A549 (cell line): ENCODE measurements around the gene HS6ST1.

Experiments
- BHLHE40 ChIP-seq: IDR thresholded peaks from 2 replicates; pipeline ENCODE4 v1.6.1; 2012; ENCODE audit warnings: low read depth, low read length, inconsistent platforms
- CBX8 ChIP-seq: fragments of 200-600 bp; sonication (generic); IDR thresholded peaks from 2 replicates; pipeline ENCODE4 v1.6.1; 2016
- ESRRA ChIP-seq: fragments of 150-350 bp; IDR thresholded peaks from 2 replicates; pipeline ENCODE4 v1.6.1; 2014; ENCODE audit warnings: mild to moderate bottlenecking, low read length, borderline replicate concordance
- POLR2A ChIP-seq: IDR thresholded peaks from 2 replicates; pipeline ENCODE4 v1.6.1; 2012; ENCODE audit warnings: mild to moderate bottlenecking, low read length
- USF2 ChIP-seq: fragments of 450-650 bp; IDR thresholded peaks from 2 replicates; pipeline ENCODE4 v1.6.1; 2014; ENCODE audit warnings: antibody characterized with exemption
- ZFP36 ChIP-seq: fragments of 450-650 bp; IDR thresholded peaks from 2 replicates; pipeline ENCODE4 v1.6.1; 2014; ENCODE audit warnings: borderline replicate concordance; ENCODE audit not compliant: partially characterized antibody
- TF ChIP-seq, protein P1 (sequence below): fragments of >200 bp; sonication (Bioruptor Twin); formaldehyde crosslinking; IDR thresholded peaks from 3 replicates; pipeline ENCODE4 v1.5.1; 2016

GRCh38 chr2:128286011-128286721 lies 32.5 kb downstream of the HS6ST1 start:
- no peak for TF ChIP-seq ESRRA
- TF ChIP-seq, protein P1, sequence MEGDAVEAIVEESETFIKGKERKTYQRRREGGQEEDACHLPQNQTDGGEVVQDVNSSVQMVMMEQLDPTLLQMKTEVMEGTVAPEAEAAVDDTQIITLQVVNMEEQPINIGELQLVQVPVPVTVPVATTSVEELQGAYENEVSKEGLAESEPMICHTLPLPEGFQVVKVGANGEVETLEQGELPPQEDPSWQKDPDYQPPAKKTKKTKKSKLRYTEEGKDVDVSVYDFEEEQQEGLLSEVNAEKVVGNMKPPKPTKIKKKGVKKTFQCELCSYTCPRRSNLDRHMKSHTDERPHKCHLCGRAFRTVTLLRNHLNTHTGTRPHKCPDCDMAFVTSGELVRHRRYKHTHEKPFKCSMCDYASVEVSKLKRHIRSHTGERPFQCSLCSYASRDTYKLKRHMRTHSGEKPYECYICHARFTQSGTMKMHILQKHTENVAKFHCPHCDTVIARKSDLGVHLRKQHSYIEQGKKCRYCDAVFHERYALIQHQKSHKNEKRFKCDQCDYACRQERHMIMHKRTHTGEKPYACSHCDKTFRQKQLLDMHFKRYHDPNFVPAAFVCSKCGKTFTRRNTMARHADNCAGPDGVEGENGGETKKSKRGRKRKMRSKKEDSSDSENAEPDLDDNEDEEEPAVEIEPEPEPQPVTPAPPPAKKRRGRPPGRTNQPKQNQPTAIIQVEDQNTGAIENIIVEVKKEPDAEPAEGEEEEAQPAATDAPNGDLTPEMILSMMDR: no peak
- TF ChIP-seq POLR2A: no peak
- no peak for TF ChIP-seq USF2
- no peak for TF ChIP-seq BHLHE40
- TF ChIP-seq ZFP36: no peak
- no peak for TF ChIP-seq CBX8
